DMS153 treated with DMSO at 0.1 percent for 48 hours (cell line): ENCODE measurements around the gene DCP1B.

Source experiments
- DNase-seq: peaks from one replicate; lab custom pipeline; 2025; ENCODE audit not compliant: unreplicated experiment; lab: John Stamatoyannopoulos, UW

The DCP1B gene

GRCh38 chr12:1935700-1936378, 68.4 kb downstream of the DCP1B start:
- DNase-seq: no peak

GRCh38 chr12:1935242-1935641, 69.0 kb downstream of the DCP1B start:
- DNase-seq: no peak

- DNase-seq: no peak
These were observed 69.4 kb downstream of the DCP1B start for GRCh38 chr12:1934831-1935230.

GRCh38 chr12:1934068-1934467, 70.2 kb downstream of the DCP1B start:
- no peak for DNase-seq

DNA sequence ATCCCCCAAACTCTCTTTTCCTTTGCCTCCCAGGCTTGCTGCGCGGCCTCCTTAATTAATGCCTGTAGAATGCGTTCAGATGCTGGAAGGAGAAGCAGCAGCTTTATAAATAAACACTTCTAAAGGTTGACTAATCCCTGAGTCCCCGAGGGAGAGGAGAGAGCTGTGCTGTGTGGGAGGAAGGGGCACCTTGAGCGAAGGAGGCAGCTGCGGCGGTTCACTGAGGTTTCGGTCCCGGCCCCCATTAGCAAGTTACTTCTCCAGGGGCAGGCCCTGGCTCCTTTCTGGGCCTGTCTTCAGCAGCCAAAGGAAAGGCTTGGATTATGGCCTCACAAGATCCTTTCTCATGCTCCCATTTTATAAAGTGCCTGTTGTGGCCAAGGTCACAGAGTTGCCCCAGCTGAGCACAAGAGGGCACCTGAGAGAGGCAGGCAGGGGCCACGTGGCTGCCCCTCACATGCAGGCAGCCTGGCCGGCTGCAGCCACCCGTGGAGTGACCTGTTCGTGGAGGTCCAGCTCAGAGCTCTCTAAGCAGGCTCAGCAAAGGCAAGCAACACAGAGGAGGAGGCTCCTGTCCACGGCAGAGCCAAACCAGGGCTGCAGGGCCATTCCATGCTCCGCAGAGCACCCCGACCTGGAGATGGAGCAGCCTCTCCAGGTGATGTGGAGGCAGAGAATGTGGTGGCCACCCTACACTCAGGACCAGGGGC, 70.8 kb downstream of the DCP1B start:
- no peak for DNase-seq

GRCh38 chr12:1932264-1932777, 71.9 kb downstream of the DCP1B start:
- no peak for DNase-seq

DNA sequence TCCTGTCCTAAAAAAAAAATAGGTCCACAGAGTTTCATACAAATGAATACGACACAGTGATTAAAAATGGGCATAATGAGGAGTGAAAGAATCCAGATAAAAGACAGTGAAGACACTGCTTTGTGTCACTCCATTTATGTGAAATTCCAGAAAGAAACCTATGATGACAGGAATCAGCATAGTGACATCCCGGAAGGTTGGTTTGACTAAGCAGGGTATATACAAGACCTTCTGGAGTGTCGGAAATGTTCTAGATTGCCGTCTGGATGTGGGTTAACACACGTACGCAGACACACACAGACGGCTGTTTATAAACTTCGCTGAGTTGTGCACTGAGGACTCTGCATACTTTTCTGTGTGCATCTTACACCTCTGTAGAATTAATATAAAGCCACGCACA, 72.6 kb downstream of the DCP1B start:
- no peak for DNase-seq

DNA sequence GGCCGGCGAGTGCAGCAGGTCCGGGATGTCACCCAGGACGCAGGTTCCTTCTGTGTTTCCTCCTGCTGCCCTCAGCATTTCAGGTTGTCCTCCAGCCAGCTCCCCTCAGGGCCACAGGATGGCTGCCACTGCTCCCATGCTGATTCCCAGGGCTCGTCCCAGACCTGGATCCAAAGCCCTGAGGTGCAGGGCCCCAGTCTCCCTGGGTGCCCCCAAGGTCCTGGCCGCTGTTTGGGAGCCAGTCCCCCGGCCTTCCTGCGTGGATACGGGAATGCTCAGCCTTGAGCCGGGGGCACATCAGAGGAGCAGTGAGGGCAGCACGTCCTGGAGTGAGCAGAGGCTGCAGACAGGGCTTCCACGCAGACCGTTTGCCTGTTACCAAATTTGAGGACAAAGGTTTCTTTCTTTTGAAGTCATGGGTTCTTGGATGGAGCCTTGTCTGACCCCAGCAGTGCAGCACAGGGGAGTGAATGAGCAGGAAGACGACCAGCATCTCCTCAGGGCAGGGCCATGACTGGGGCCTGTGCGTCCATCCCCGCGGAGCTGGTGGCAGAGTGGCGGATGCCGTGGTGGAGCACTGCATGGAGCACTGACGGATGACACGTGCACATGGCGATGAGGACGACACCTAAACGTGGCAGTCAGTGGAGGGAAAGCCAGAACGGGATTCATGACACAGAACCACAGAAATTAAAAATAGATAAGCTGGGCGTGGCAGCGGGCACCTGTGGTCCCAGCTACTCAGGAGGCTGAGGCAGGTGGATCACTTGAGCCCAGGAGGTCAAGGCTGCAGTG, 73.3 kb downstream of the DCP1B start:
- no peak for DNase-seq

- DNase-seq: no peak
These were observed 74.1 kb downstream of the DCP1B start for GRCh38 chr12:1929985-1930802.

DNA sequence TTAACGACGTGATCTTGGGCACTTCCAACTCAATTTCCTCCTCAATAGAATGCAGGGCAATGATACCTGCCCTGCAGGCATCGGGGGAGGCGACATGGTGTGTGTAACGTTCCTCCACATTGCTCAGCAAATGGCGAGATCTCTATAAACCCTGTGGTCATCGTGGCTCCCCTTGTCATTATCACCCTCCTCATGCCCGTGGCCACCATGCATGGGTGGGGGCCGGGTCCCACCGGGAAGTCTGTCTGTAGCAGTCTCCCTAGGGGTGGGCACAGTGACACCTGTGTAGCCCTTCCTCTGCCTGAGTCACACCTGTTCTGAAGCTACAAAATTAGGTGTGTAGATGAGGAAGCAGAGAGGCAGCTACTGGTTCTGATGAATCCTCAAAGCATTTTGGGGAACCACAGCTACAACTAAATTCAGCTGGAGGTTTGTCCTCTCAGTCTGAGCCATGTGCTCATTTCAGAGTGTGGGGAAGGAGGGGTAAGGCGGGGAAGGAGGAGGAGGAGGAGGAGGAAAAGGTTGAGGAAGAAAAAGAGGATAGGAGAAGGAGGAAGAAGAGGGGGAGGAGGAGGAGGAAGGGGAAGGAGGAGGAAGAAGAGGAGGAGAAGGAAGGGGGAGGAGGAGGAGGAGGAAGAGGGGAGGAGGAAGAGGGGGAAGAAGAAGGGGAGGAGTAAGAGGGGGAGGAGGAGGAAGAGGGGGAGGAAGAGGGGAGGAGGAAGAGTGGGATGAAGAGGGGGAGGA, 74.8 kb downstream of the DCP1B start:
- DNase-seq: no peak

- no peak for DNase-seq
These were observed 75.7 kb downstream of the DCP1B start for GRCh38 chr12:1928439-1929121.

DNA sequence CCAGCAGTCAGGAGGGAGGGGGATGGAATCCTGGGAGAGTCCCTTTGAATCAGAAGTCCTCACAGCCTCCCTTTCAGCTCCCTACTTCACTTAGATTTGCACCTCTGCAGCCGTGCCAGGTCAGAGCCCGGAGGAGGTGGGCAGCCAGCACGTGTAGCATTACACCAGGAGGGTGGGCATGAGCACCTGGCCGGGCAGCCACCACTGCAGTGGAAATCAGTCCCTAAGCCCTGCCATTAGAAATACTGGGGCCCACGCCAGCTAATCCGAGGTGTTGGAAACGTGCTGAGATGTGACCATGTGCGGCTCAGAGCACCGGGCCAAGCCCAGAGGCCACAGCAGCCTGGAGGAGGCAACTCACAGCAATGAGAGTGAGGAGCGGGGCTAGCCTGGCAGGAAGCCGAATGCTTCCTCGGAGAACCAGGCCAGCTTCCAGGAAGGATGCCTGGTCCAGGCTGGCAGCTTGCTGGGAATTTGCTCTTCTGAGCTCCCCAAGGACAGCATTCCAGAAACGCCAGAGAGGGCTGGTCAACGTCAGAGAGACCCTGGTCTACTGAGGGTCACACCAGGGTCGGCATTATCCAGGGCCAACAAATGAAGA, 76.4 kb downstream of the DCP1B start:
- DNase-seq: no peak

GRCh38 chr12:1927051-1927680, 77.1 kb downstream of the DCP1B start:
- no peak for DNase-seq

GRCh38 chr12:1926251-1926657, 78.0 kb downstream of the DCP1B start:
- DNase-seq: no peak

DNA sequence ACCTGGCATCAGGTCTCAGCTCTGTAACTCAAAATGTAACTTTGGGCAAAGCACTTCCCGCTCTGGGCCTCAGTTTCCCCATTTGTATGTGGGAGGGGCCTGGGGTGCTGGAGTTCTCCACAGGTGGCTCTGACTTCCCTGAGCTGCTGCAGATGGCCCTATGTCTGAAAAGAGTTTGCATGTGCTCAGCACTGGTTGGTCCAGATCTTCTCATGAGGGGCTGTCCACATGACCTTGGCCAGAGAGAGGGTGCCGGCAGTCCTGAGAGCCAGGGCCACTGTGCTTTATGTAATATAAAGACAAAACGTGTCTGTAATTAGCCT, 78.6 kb downstream of the DCP1B start:
- DNase-seq: no peak

GRCh38 chr12:1924996-1925683, 79.1 kb downstream of the DCP1B start:
- no peak for DNase-seq

GRCh38 chr12:1922985-1923384, 81.3 kb downstream of the DCP1B start:
- no peak for DNase-seq

- DNase-seq: no peak
These were observed 82.1 kb downstream of the DCP1B start for GRCh38 chr12:1922075-1922709.
